Activated CD4-positive, alpha-beta T cell treated with anti-CD3 and anti-CD28 coated beads, Interleukin-2, Interleukin-6, amounts not matched to agents 100 ng/mL and 50 ng/mL, durations not matched to agents 16 hours and 8 hours (primary cell): Measurements from ENCODE around the gene SMAD7.

Experiments used
- DNase-seq: peaks from one replicate; pipeline ENCODE4 v3.0.0-alpha.2; 2020

Gene SMAD7

GRCh38 chr18:48893061-48893607 is 57.6 kb downstream of the SMAD7 start:
- DNase-seq = no peak

GRCh38 chr18:48892146-48892855 is 58.5 kb downstream of the SMAD7 start:
- DNase-seq = no peak

GRCh38 chr18:48891721-48892120 is 59.0 kb downstream of the SMAD7 start:
- no peak for DNase-seq

- no peak for DNase-seq
These were observed 60.6 kb downstream of the SMAD7 start for GRCh38 chr18:48889981-48890762.

GRCh38 chr18:48889115-48889941 is 61.4 kb downstream of the SMAD7 start:
- no peak for DNase-seq

- DNase-seq = no peak
These were observed 62.0 kb downstream of the SMAD7 start for GRCh38 chr18:48888773-48889080.

- no peak for DNase-seq
These were observed 62.6 kb downstream of the SMAD7 start for GRCh38 chr18:48887905-48888772.

- DNase-seq = no peak
These were observed 63.4 kb downstream of the SMAD7 start for GRCh38 chr18:48887294-48887904.

- DNase-seq = no peak
These were observed 64.1 kb downstream of the SMAD7 start for GRCh38 chr18:48886520-48887293.

- DNase-seq = no peak
These were observed 64.8 kb downstream of the SMAD7 start for GRCh38 chr18:48885924-48886400.

- DNase-seq = no peak
These were observed 65.4 kb downstream of the SMAD7 start for GRCh38 chr18:48885266-48885923.

GRCh38 chr18:48884771-48885170 is 66.0 kb downstream of the SMAD7 start:
- no peak for DNase-seq

- DNase-seq = no peak
These were observed 66.5 kb downstream of the SMAD7 start for GRCh38 chr18:48884306-48884705.

GRCh38 chr18:48882379-48882778 is 68.4 kb downstream of the SMAD7 start:
- DNase-seq = no peak

- DNase-seq = no peak
These were observed 69.8 kb downstream of the SMAD7 start for GRCh38 chr18:48880931-48881330.

- no peak for DNase-seq
These were observed 71.7 kb downstream of the SMAD7 start for GRCh38 chr18:48879008-48879431.

- DNase-seq = no peak
These were observed 72.3 kb downstream of the SMAD7 start for GRCh38 chr18:48878471-48878870.

- DNase-seq = no peak
These were observed 72.8 kb downstream of the SMAD7 start for GRCh38 chr18:48877941-48878340.

GRCh38 chr18:48876590-48876989 is 74.2 kb downstream of the SMAD7 start:
- DNase-seq = no peak

- DNase-seq = no peak
These were observed 74.7 kb downstream of the SMAD7 start for GRCh38 chr18:48875942-48876511.
